Endothelial cell of umbilical vein (primary cell): ENCODE data around the gene OSBP2. TPM values are rescaled to one million over a fixed set of nuclear protein-coding genes. Genes with fewer than 3 reads are reported as not detected.

Source experiments
- BruUV-seq: library from RNA; stranded (reverse); fragments of 400-500 nt; replicated peaks from 2 replicates; lab custom pipeline; 2021; lab: Mats Ljungman, UMichigan
- CTCF ChIA-PET: fragments of 300-600, 350-600 bp; sonication (Branson Sonifier 250); formaldehyde crosslinking; loops from one replicate; lab custom pipeline; 2021; ENCODE audit warnings: antibody characterized with exemption, inconsistent platforms; lab: Charles Lee
- POLR2A ChIA-PET: fragments of 300-600, 350-600 bp; sonication (Branson Sonifier 250); formaldehyde crosslinking; loops from one replicate; lab custom pipeline; 2021; ENCODE audit warnings: antibody characterized with exemption, inconsistent platforms; lab: Charles Lee
- DNase-seq: peaks from one replicate; pipeline ENCODE4 v3.0.0-alpha.2; 2011; ENCODE audit warnings: low read depth, low spot score
- FAIRE-seq: peaks from 2 replicates; lab custom pipeline; 2011; peaks lifted over from hg19 to GRCh38; lab: Jason Lieb, UNC
- H2AFZ ChIP-seq: 2 replicates; pipeline ENCODE4 v1.6.0; 2012; ENCODE audit warnings: low read depth, low read length, control low read depth, inconsistent platforms
- H3K27ac ChIP-seq: 2 replicates; pipeline ENCODE4 v1.5.1; 2011; ENCODE audit warnings: low read depth, mild to moderate bottlenecking, control low read depth, low read length, moderate library complexity; ENCODE audit not compliant: insufficient read depth
- H3K27me3 ChIP-seq, 2 experiments: 2 replicates each; pipeline versions ENCODE4 v1.6.0 to v1.6.1; 2011; ENCODE audit warnings: low read length in 2 of 2, mixed read lengths in 1 of 2; ENCODE audit not compliant: control insufficient read depth in 2 of 2, insufficient read depth in 2 of 2
- H3K36me3 ChIP-seq, 2 experiments: 2 replicates in 1 of 2; 3 replicates in 1 of 2; pipeline ENCODE4 v1.5.1; 2011; ENCODE audit warnings: low read length in 2 of 2, mild to moderate bottlenecking in 1 of 2, moderate library complexity in 1 of 2; ENCODE audit not compliant: control insufficient read depth in 2 of 2, insufficient read depth in 2 of 2; ENCODE audit errors: extremely low read depth in 1 of 2
- H3K4me1 ChIP-seq: 3 replicates; pipeline ENCODE4 v1.5.1; 2011; ENCODE audit warnings: mild to moderate bottlenecking, low read length; ENCODE audit not compliant: control insufficient read depth, insufficient read depth; ENCODE audit errors: extremely low read depth
- H3K4me2 ChIP-seq: 2 replicates; pipeline ENCODE4 v1.6.1; 2011; ENCODE audit warnings: low read length, control low read depth, mixed read lengths; ENCODE audit not compliant: insufficient read depth
- H3K4me3 ChIP-seq, 3 experiments: fragments of 200-600 bp in 1 of 3; sonication (generic), shearing (Covaris generic) in 1 of 3; replicated peaks in 1 of 3; 2 replicates each; pipeline ENCODE4 v1.5.1; 2011 to 2016; ENCODE audit warnings: control low read depth in 3 of 3, low read length in 3 of 3, mild to moderate bottlenecking in 2 of 3, inconsistent platforms in 1 of 3, low read depth in 1 of 3, moderate library complexity in 1 of 3; ENCODE audit not compliant: insufficient read depth in 1 of 3
- H3K79me2 ChIP-seq: 2 replicates; pipeline ENCODE4 v1.6.0; 2012; ENCODE audit warnings: low read length, inconsistent platforms; ENCODE audit not compliant: control insufficient read depth, insufficient read depth
- H3K9ac ChIP-seq: replicated peaks from 2 replicates; pipeline ENCODE3; 2011; ENCODE audit warnings: low read length, control low read depth; ENCODE audit not compliant: insufficient read depth; ENCODE audit errors: extremely low read depth
- H3K9me1 ChIP-seq: replicated peaks from 3 replicates; pipeline ENCODE4 v1.6.0; 2011; ENCODE audit warnings: mild to moderate bottlenecking, low read length; ENCODE audit not compliant: control insufficient read depth, insufficient read depth; ENCODE audit errors: extremely low read depth
- H3K9me3 ChIP-seq: replicated peaks from 2 replicates; pipeline ENCODE4 v1.5.1; 2012; ENCODE audit warnings: low read length, inconsistent platforms; ENCODE audit not compliant: control insufficient read depth, insufficient read depth
- H4K20me1 ChIP-seq: replicated peaks from 2 replicates; pipeline ENCODE3; 2011; ENCODE audit warnings: mild to moderate bottlenecking, low read length; ENCODE audit not compliant: control insufficient read depth, insufficient read depth; ENCODE audit errors: extremely low read depth
- CTCF ChIP-seq, 2 donors: IDR thresholded peaks; 1 replicate in 1 of 2; 2 replicates in 1 of 2; pipeline ENCODE4 v1.5.1; 2011; ENCODE audit warnings: low read length in 2 of 2, mild to moderate bottlenecking in 2 of 2, moderate library complexity in 2 of 2, control low read depth in 1 of 2, inconsistent platforms in 1 of 2, low read depth in 1 of 2; ENCODE audit not compliant: insufficient read depth in 1 of 2; ENCODE audit errors: extremely low read depth in 1 of 2
- EZH2 ChIP-seq: IDR thresholded peaks from 2 replicates; pipeline ENCODE4 v1.6.1; 2012; ENCODE audit warnings: borderline replicate concordance, low read depth, mild to moderate bottlenecking, moderate library complexity, low read length, inconsistent platforms; ENCODE audit not compliant: severe bottlenecking
- FOS ChIP-seq: IDR thresholded peaks from 2 replicates; pipeline ENCODE4 v1.6.1; 2011; ENCODE audit warnings: mild to moderate bottlenecking, low read length, moderate library complexity, borderline replicate concordance; ENCODE audit not compliant: insufficient read depth
- GATA2 ChIP-seq: IDR thresholded peaks from 2 replicates; pipeline ENCODE4 v1.7.0; 2011; ENCODE audit warnings: low read depth, mild to moderate bottlenecking, moderate library complexity, mixed read lengths, low read length; ENCODE audit not compliant: insufficient read length, insufficient read depth
- JUN ChIP-seq: IDR thresholded peaks from 2 replicates; pipeline ENCODE4 v1.6.1; 2011; ENCODE audit warnings: borderline replicate concordance, low read depth; ENCODE audit not compliant: insufficient read length, insufficient read depth
- MAX ChIP-seq: IDR thresholded peaks from 2 replicates; pipeline ENCODE4 v1.6.1; 2011; ENCODE audit not compliant: insufficient read depth, insufficient read length
- MYC ChIP-seq: IDR thresholded peaks from one replicate; pipeline ENCODE4 v1.6.1; 2011; ENCODE audit warnings: mild to moderate bottlenecking, low read depth, low read length
- POLR2A ChIP-seq: IDR thresholded peaks from 2 replicates; pipeline ENCODE4 v1.6.1; 2012; ENCODE audit warnings: low read depth, mild to moderate bottlenecking, control low read depth, low read length
- POLR2AphosphoS5 ChIP-seq: IDR thresholded peaks from 2 replicates; pipeline ENCODE4 v1.6.1; 2012; ENCODE audit warnings: low read depth, mild to moderate bottlenecking, control low read depth, low read length, moderate library complexity; ENCODE audit not compliant: insufficient read depth
- dilution Hi-C: fragments of 300-500 bp; cut with MboI; formaldehyde crosslinking; loops from one replicate; pipeline ENCODE4 v1.15.0; 2019; ENCODE audit warnings: low sequenced_read_pairs; ENCODE audit not compliant: extremely low pct_ligation_motif_present
- intact Hi-C: fragments of 100-400 bp; cut with micrococcal nuclease; formaldehyde crosslinking; loops from one replicate; pipeline ENCODE4 v1.10.0; 2022
- polyA plus RNA-seq, 4 experiments: library from polyadenylated mRNA; depleted of rRNA in 3 of 4; stranded (reverse) in 3 of 4; unstranded in 1 of 4; fragments of >200 nt; gene quantifications; 2 replicates each; pipeline versions ENCODE4 v1.2.1 to v1.2.3, GENCODE V29; 2011 to 2012; ENCODE audit warnings: missing spikeins in 1 of 4
- total RNA-seq: library from RNA; stranded (reverse); gene quantifications from 2 replicates; pipeline ENCODE4 v1.2.3, GENCODE V29; 2021

OSBP2 gene
- total and polyA plus RNA-seq, 2 donors (not counting 3 experiments of a cell fraction or from before 2014, with no cell fraction given) = 4.1 to 7.5 TPM

GRCh38 chr22:30833322-30833721, 138.6 kb downstream of the OSBP2 start:
- no peaks in the 10 kb centered on the region for H3K9me1 ChIP-seq
- ChIA-PET POLR2A (no interaction called here), CTCF (no interaction called here)
- no peak overlapping the region for H3K4me3 ChIP-seq
- no peaks in the 10 kb centered on the region for H3K36me3 ChIP-seq
- H3K9me3 ChIP-seq = no peaks in the 10 kb centered on the region
- TF ChIP-seq CTCF (IDR thresholded peaks at IDR 0.05; ENCODE audit: extremely low read depth in 1 of 2, insufficient read depth in 1 of 2, low read depth in 1 of 2, low read length in 2 of 2) = no peak
- no peak for TF ChIP-seq POLR2AphosphoS5
- no peak for TF ChIP-seq MYC
- TF ChIP-seq FOS = no peak
- TF ChIP-seq JUN = no peak
- no peak for TF ChIP-seq MAX
- no peak for TF ChIP-seq POLR2A
- no peak for TF ChIP-seq GATA2
- TF ChIP-seq EZH2 = no peak
- no peak for FAIRE-seq
- intact Hi-C loops = no loop called here
- no peak overlapping the region for H2AFZ ChIP-seq
- H4K20me1 ChIP-seq = no peaks in the 10 kb centered on the region
- no peaks in the 10 kb centered on the region for H3K79me2 ChIP-seq
- H3K4me2 ChIP-seq = no peak overlapping the region
- H3K27me3 ChIP-seq = peaks cover 1 to 4% of the 10 kb centered on the region in 2 experiments
- H3K9ac ChIP-seq = no peak overlapping the region
- dilution Hi-C loops = no loop called here
- no peak for DNase-seq
- no TSS peak for BruUV-seq
- no peak overlapping the region for H3K27ac ChIP-seq
- peaks cover 18% of the 10 kb centered on the region for H3K4me1 ChIP-seq
